ENCODE data around the gene NFE2L2.
"Not testable (repeated sequence)": the region's sequence is repeated elsewhere in the genome, so short reads cannot be mapped to it uniquely, and the experiment has no call there.

NFE2L2 gene

DNA sequence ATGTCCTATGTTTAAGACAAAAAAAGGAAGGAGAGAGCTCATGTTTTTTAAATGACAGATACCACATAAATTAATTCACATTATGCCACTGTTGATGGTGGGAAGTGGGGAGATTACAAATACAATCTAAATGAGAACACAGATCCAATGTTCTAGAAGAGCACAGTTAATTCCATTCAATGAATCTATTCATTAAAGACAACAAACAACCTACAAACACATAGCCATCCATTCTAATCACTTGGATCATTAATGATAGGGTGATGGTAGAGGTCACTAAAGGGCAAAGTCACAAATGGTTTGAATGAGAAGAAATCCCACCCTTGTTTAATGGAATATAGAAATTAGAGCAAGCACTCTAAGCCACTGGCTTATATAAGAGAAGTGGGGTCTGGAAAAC, 30.3 kb downstream of the NFE2L2 start:
- no peak for DNase-seq

- no peak for DNase-seq
These were observed 32.3 kb downstream of the NFE2L2 start for GRCh38 chr2:177232098-177232704.

DNA sequence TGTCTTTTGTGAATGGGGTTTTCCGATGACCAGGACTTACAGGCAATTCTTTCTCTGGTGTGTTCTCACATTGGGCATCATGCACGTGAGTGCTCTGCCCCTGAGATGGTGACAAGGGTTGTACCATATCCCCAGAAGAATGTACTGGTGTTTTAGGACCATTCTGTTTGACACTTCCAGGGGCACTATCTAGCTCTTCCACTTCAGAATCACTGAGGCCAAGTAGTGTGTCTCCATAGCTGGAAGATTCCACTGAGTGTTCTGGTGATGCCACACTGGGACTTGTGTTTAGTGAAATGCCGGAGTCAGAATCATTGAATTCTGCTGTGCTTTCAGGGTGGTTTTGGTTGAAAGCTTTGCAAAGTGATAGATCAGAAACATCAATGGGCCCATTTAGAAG, 33.3 kb downstream of the NFE2L2 start:
- DNase-seq, result no peak

GRCh38 chr2:177229442-177230242, 34.9 kb downstream of the NFE2L2 start:
- DNase-seq, result no peak

GRCh38 chr2:177225965-177226360, 38.6 kb downstream of the NFE2L2 start:
- DNase-seq, result no peak

DNA sequence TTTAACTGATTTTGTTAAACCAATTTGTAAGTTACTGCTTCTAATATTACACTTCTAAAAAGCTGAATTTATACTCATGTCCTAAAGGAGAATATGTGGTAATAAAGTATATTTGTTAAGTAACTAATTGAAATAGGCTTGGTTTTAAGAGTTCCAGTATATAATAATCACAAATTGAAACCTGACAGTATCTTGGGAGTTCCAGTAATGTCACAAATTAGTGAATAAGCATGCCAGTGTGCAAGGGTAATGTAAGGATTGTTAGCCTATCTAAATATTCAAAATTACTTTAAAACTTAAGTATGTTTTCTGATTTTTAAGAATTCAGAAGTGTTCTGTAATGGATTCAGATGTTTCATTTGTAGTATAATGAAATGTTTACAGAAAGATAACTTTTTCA, 41.1 kb downstream of the NFE2L2 start:
- DNase-seq, result not testable (repeated sequence)

DNA sequence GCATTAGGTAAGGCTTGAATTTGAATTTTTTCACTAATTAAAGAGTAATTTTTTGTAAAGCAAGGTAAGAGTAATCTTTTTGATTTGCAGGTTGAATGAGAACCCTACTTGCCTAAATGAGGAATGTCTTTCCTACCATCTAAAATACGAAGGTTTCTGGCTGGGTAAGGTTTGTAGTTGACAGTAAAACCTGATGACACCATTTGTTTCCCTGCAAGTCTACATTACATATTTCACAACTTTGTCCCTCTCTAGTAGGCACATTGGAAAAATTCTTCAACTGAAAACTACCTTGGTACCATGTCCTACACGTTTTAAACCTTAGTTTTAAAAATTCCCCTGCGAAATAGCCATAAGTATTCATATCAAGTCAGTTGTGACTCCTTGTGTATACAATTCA, 42.6 kb downstream of the NFE2L2 start:
- no peak for DNase-seq

GRCh38 chr2:177221534-177221933, 43.0 kb downstream of the NFE2L2 start:
- no peak for DNase-seq

DNA sequence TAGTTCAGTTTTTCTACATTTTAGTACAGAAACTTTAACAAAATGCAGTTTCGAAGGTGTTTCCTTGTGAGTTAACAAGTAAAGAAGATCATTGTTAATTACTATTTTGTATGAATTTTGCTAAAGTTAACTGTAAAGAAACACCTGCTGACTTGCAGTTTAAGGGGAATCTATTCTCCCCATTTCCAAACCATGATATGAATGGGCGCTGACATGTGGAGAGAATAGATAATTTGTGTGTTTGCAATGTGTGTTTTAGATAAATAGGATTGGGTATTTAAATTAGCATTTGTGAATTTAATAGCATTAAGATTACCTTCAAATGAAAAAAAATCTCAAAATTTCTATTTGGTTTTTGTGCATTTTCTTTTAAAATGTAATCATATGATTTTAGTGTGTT, 44.7 kb downstream of the NFE2L2 start:
- DNase-seq, result not testable (repeated sequence)

DNA sequence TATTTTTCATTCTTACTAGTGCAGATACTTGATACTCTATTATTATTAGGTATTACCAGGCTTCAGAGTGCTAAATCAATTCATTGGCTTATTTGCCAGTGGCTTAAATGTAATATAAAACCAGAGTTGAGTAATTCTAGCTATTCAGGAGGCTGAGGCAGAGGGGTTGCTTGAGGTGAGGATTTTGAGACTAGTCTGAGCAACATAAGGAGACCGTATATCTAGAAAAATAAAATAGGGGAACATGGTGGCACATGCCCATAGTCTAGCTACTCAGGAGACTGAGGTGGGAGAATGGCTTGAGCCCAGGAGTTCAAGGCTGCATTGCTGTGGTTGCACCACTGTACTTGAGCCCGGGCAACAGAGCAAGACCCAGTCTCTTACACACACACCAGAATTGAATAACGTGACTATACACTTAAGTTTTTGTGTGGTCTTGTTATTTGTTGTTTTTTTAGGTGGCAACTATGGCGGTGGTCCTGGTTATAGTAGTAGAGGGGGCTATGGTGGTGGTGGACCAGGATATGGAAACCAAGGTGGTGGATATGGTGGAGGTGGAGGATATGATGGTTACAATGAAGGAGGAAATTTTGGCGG, 47.2 kb downstream of the NFE2L2 start:
- DNase-seq, result no peak

GRCh38 chr2:177212891-177213856, 51.4 kb downstream of the NFE2L2 start:
- peak; percentile 52 to 98 (median 90) for DNase-seq

DNA sequence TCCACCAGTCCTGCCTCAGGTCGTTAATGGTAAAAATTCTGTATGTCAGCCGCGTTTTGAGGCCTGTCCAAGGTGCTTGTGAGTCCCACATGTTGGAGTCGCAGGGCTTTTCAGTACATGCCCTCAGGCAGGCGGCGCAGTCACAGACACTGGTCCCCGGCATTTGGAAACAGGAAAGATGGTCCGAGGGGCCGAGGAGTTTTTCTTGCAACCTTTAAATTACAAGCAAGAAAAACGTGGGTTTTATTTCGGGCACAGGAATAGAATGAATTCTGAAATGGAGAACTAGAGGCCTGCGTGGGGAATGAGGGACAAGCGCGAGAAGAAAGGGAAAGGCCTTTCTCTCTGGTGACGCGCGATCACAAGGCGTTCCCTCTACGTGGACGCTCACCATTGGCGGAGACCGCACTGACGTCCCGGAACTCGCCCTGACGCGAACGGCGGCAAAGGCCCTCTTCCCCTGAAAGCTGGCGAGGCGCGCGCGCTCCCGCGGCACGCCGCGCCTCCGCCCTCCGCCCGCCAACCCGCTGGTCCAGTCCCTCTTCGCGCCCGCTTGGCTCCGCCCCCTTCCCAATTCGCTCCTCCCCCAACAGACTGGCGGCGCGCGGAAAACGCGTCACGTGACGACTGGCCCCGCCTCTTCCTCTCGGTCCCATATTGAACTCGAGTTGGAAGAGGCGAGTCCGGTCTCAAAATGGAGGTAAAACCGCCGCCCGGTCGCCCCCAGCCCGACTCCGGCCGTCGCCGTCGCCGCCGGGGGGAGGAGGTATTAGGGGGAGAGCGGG, 52.2 kb downstream of the NFE2L2 start, which contains the start of gene HNRNPA3:
TSS of gene HNRNPA3 (plus strand) at position 689 of the 785 bp plus-strand sequence. CDS start at position 695, 6 bp downstream.
- peak; percentile 95 to 100 (median 99) for DNase-seq

DNA sequence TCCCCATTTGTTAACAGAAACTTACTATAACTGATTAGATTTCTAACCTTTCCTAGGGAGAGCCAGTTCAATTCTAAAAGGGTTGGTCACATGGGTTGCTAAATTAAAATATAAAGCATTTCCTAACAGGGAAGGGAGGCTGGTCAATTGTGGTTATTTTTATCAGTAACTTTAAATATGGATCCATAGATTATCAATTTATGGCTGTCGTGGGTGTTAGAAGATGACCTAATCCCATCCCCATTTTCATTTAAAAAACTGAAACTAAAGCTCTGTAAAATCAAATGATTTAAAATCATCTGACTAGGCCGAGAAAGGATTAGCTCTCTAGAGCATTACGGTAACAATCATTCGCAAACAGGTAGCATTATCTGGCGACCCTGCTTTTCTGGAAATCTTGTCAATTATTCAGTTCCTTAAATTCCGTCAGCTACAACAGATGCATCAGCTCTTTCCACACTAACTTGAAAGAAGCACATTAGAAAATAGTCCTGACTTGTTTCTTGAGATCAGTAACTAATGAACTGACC, 52.9 kb downstream of the NFE2L2 start:
- DNase-seq, result no peak

- no peak for DNase-seq
These were observed 53.4 kb downstream of the NFE2L2 start for GRCh38 chr2:177211169-177211568.

GRCh38 chr2:177207101-177207500, 57.4 kb downstream of the NFE2L2 start:
- DNase-seq, result no peak

DNA sequence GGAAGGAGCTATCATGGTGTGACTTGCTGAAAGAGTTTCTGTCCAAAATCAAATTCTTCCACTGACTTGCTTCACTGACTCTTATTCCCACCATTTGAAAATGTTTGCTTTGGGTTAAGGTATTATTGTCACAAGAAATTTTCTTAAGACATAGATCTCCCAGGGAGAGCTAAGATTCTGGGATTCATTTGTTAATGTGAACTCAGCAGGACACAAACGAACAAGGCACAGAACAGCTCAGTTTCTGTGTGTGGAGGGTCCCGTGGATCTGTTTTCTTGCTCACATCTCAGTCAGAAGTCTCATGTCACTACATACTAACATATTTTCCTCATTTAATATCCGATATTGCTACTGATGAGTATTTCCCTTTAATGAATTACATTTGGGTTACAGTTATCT, 60.1 kb downstream of the NFE2L2 start:
- DNase-seq, result no peak

DNA sequence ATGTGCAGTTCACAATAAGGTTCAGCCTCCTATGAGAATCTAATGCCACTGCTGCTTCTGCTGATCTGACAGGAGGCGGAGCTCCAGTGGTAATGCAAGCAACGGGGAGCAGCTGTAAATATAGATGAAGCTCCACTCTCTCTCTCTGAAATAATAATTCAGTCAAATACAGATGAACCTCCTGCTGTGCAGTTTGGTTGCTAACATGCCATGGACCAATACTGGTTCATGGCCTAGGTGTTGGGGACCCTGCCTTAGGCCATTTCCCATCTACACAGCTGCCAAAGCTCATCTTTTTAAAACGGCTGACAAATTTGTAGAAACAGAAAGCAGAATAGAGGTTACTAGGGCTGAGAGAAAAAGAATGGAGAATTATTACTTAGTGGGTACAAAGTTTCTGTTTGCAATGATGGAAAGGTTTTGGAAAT, 62.6 kb downstream of the NFE2L2 start:
- no peak for DNase-seq

- DNase-seq, result not testable (repeated sequence)
These were observed 64.1 kb downstream of the NFE2L2 start for GRCh38 chr2:177200419-177200818.

DNA sequence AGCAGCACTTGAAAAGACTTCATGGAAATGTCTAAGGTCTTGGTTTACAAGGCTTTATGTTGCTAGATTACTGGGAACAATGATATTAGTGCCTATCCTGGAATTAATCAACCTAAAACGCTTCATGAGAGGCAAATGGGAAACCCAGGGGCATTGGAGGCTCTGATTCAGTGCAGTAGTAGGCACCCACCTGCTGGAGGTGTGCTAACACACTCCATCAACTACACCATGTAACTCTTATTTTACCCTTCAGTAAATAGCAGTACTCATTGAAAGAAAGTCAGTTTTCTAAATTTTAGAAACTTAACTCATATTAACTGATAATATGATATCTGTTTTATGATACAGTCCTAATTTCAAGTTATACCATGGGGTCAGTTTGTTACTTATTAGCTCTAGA, 69.3 kb downstream of the NFE2L2 start:
- no peak for DNase-seq

DNA sequence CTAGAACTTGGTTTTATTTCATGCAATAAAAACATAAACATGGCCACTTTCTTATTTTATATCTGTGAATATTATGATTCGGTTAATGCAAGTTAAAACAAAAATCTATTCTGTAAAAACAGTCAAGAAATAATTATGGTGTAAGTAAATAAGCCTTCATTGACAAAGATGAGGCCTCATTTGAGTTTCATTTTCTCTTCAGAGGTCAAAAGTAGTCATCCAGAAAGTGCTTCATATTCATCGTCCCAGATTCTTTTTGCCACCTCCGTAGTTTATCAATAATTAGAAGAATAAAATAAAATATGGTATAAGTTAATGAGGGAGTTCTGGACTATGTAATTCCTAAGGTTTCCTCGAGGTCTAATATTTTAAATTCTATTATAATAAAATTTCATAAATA, 71.3 kb downstream of the NFE2L2 start:
- DNase-seq, result no peak

DNA sequence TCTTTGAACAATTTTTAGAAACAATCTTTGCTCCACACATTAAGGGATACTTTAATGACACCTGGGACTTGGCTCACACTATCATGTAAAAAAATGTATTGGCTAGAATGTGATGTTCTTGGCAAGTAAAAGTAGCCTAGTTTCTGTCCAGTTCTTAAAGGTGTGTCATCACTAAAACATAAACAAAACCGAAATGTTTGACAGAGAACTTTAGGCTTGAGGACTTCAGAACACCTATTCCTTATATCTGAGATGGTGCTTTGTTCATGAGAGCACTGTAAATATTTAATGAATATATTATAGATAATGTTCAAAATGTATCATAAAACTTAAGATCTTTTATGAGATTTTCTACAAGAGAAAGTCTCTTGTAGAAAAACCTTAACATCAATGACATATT, 71.7 kb downstream of the NFE2L2 start:
- no peak for DNase-seq
